Spleen (tissue), 11 donors: ENCODE results near the gene S100A16. TPM values are rescaled to one million over a fixed set of nuclear protein-coding genes. Genes with fewer than 3 reads are reported as not detected.

Experiments
- DNase-seq: peaks from one replicate; pipeline ENCODE4 v3.0.0-alpha.2; 2020
- H3K27ac ChIP-seq, 8 donors: fragments of 200-600 bp; sonication (generic) in 7 of 8; 1 replicate in 4 of 8; 2 replicates in 4 of 8; pipeline versions ENCODE4 v1.5.0 to v1.8.0; 2016 to 2021; ENCODE audit warnings: inconsistent platforms in 4 of 8, mild to moderate bottlenecking in 4 of 8, moderate library complexity in 1 of 8
- H3K27me3 ChIP-seq, 7 donors: fragments of 200-600 bp; sonication (generic) in 6 of 7; replicated peaks in 1 of 7; 1 replicate in 4 of 7; 2 replicates in 3 of 7; pipeline versions ENCODE4 v1.5.0 to v1.8.0; 2016 to 2021; ENCODE audit warnings: inconsistent platforms in 3 of 7, mild to moderate bottlenecking in 1 of 7
- H3K36me3 ChIP-seq, 6 donors: fragments of 200-600 bp; sonication (generic) in 5 of 6; 1 replicate in 4 of 6; 2 replicates in 2 of 6; pipeline versions ENCODE4 v1.5.0 to v1.8.0; 2016 to 2021; ENCODE audit warnings: inconsistent platforms in 2 of 6
- H3K4me1 ChIP-seq, 6 donors: fragments of 200-600 bp; sonication (generic) in 5 of 6; 1 replicate in 3 of 6; 2 replicates in 3 of 6; pipeline versions ENCODE4 v1.5.0 to v1.8.0; 2016 to 2021; ENCODE audit warnings: inconsistent platforms in 3 of 6
- H3K4me3 ChIP-seq, 8 donors: fragments of 200-600 bp; sonication (generic) in 7 of 8; 1 replicate in 4 of 8; 2 replicates in 4 of 8; pipeline versions ENCODE4 v1.5.0 to v1.8.0; 2016 to 2021; ENCODE audit warnings: inconsistent platforms in 4 of 8, mild to moderate bottlenecking in 4 of 8, moderate library complexity in 2 of 8
- H3K9me3 ChIP-seq, 8 donors: fragments of 200-600 bp; sonication (generic) in 7 of 8; 1 replicate in 4 of 8; 2 replicates in 4 of 8; pipeline versions ENCODE4 v1.5.0 to v1.8.0; 2016 to 2021; ENCODE audit warnings: inconsistent platforms in 4 of 8
- CTCF ChIP-seq, 11 experiments: fragments of 200-600 bp in 7 of 11; fragments of 450-650 bp in 4 of 11; sonication (generic) in 4 of 11; IDR thresholded peaks in 8 of 11; conservative IDR thresholded peaks in 3 of 11; 1 replicate in 7 of 11; 2 replicates in 4 of 11; pipeline versions ENCODE4 v1.4.0 to v1.8.0; 2016 to 2021; ENCODE audit warnings: antibody characterized with exemption in 11 of 11, inconsistent platforms in 4 of 11, mild to moderate bottlenecking in 1 of 11
- POLR2A ChIP-seq, 3 donors: fragments of 450-650 bp; IDR thresholded peaks; one replicate each; pipeline ENCODE4 v1.5.1; 2017; ENCODE audit warnings: antibody characterized with exemption in 3 of 3, mild to moderate bottlenecking in 1 of 3
- POLR2AphosphoS5 ChIP-seq, 3 donors: sonication (generic); formaldehyde crosslinking; IDR thresholded peaks; one replicate each; pipeline ENCODE4 v1.5.1; 2017; ENCODE audit warnings: antibody characterized with exemption in 3 of 3
- WGBS, 5 donors: extraction: QIAGEN DNeasy Blood & Tissue Kit in 3 of 5; methylation state at CpG; one replicate each; pipeline versions ENCODE4 v1.1.5 to v1.1.7; 2013 to 2018; 5-methylcytosine and 5-hydroxymethylcytosine counted together
- intact Hi-C: fragments of 100-400 bp; cut with DNase I; formaldehyde crosslinking; loops from one replicate; pipeline ENCODE4 v1.15.0; 2023; ENCODE audit warnings: low total_unique reads
- polyA plus RNA-seq, 3 donors: library from polyadenylated mRNA; stranded (reverse); fragments of 200-250 nt; gene quantifications; one replicate each; pipeline ENCODE4 v1.2.1, GENCODE V29; 2013
- total RNA-seq, 7 donors: library from RNA; depleted of rRNA in 3 of 7; stranded (reverse); fragments of >200 nt in 3 of 7; fragmentation: NEBNext Ultra II Directional in 4 of 7; extraction: Animal tissue kit (Norgen Biotek cat#: 25700) in 4 of 7; gene quantifications; one replicate each; pipeline versions ENCODE4 v1.1.0 to v1.2.1, GENCODE V29; 2016 to 2021
- donor health status: healthy with polysubstance abuse.
- donor health status: DM: no; HTN: no; CAD: no; lungs with moderate emphysema.
- donor health status: DM: no; HTN: no; CAD: no.
- donor health status: Bipolar disorder and iron deficiency.
- donor health status: healthy.
- donor health status: DM: no; HTN: no; CAD: no.
- donor health status: DM: yes; HTN: yes; CAD: no.

The S100A16 gene
- total and polyA plus RNA-seq, 10 donors = 52.0 to 111 (median 91.6) TPM

- H3K27me3 ChIP-seq = no peaks in the 10 kb centered on the region
- no peaks in the 10 kb centered on the region for H3K9me3 ChIP-seq
- intact Hi-C loops = no loop called here
- H3K4me3 ChIP-seq = no peak overlapping the region
- H3K36me3 ChIP-seq = peaks cover 8 to 84% (median 71%) of the 10 kb centered on the region in 6 donors
- TF ChIP-seq POLR2AphosphoS5 (IDR thresholded peaks at IDR 0.05) (no peak), POLR2A (IDR thresholded peaks at IDR 0.05) (no peak), CTCF (IDR thresholded peaks at IDR 0.05 in 8 of 11, conservative IDR thresholded peaks at IDR 0.05 in 3 of 11) (no peak)
- 85 to 94% (median 89%) methylated on average over 6 of the region's 6 CpGs for WGBS, 5 donors
- H3K27ac ChIP-seq = no peak overlapping the region
- H3K4me1 ChIP-seq = peaks cover 18 to 88% (median 48%) of the 10 kb centered on the region in 6 donors
- DNase-seq = no peak
Observed at GRCh38 chr1:153638261-153638660, 25.3 kb upstream of the S100A16 start.

- Histone ChIP-seq H3K4me3 (peak overlapping the region in 1 of 8 donors; percentile 75), H3K9me3 (no peaks in the 10 kb centered on the region), H3K4me1 (peaks cover 18 to 81% (median 55%) of the 10 kb centered on the region in 6 donors), H3K27ac (peak overlapping the region in 3 of 8 donors; percentile 98 to 100 (median 99)), H3K27me3 (no peaks in the 10 kb centered on the region), H3K36me3 (peaks cover 8 to 64% (median 52%) of the 10 kb centered on the region in 6 donors)
- no peak for DNase-seq
- 89 to 97% (median 94%) methylated on average over 9 of the region's 9 CpGs for WGBS, 5 donors
- TF ChIP-seq POLR2AphosphoS5 (IDR thresholded peaks at IDR 0.05) (no peak), POLR2A (IDR thresholded peaks at IDR 0.05) (no peak), CTCF (IDR thresholded peaks at IDR 0.05 in 8 of 11, conservative IDR thresholded peaks at IDR 0.05 in 3 of 11) (no peak)
- intact Hi-C loops = no loop called here
Observed at GRCh38 chr1:153636312-153636711, 23.4 kb upstream of the S100A16 start.

- intact Hi-C loops = no loop called here
- 85 to 91% (median 88%) methylated on average over 7 of the region's 7 CpGs for WGBS, 5 donors
- Histone ChIP-seq H3K27me3 (no peaks in the 10 kb centered on the region), H3K4me3 (peak overlapping the region in 7 of 8 donors; percentile 63 to 75 (median 70)), H3K9me3 (no peaks in the 10 kb centered on the region), H3K27ac (peak overlapping the region in 5 of 8 donors; percentile 98 to 100 (median 99)), H3K4me1 (peaks cover 18 to 79% (median 54%) of the 10 kb centered on the region in 6 donors), H3K36me3 (peaks cover 8 to 60% (median 48%) of the 10 kb centered on the region in 6 donors)
- TF ChIP-seq CTCF (IDR thresholded peaks at IDR 0.05 in 8 of 11, conservative IDR thresholded peaks at IDR 0.05 in 3 of 11) (no peak), POLR2AphosphoS5 (IDR thresholded peaks at IDR 0.05) (no peak), POLR2A (IDR thresholded peaks at IDR 0.05) (no peak)
- no peak for DNase-seq
Observed at GRCh38 chr1:153635872-153636271, 22.9 kb upstream of the S100A16 start.

GRCh38 chr1:153633754-153634665 is 21.1 kb upstream of the S100A16 start, which contains the start of gene CHTOP:
Gene CHTOP (plus strand): TSS chr1:153634066. CDS start chr1:153636589, 2,523 bp downstream.
- TF ChIP-seq CTCF (IDR thresholded peaks at IDR 0.05 in 8 of 11, conservative IDR thresholded peaks at IDR 0.05 in 3 of 11) (peak in 5 of 11 experiments; percentile 8 to 42 (median 28)), POLR2A (IDR thresholded peaks at IDR 0.05) (peak; percentile 33 to 92 (median 82)), POLR2AphosphoS5 (IDR thresholded peaks at IDR 0.05) (peak; percentile 94 to 97 (median 95))
- intact Hi-C loops = no loop called here
- H3K27ac ChIP-seq = peak within 1 kb of the TSS; percentile 98 to 100 (median 99)
- peaks cover 8 to 41% (median 29%) of the 10 kb centered on the region in 6 donors for H3K36me3 ChIP-seq
- no peaks in the 10 kb centered on the region for H3K9me3 ChIP-seq
- peak within 1 kb of the TSS; percentile 63 to 75 (median 70) for H3K4me3 ChIP-seq
- H3K4me1 ChIP-seq = peaks cover 18 to 74% (median 46%) of the 10 kb centered on the region in 6 donors
- DNase-seq = peak; percentile 99
- WGBS, 5 donors = 2 to 3% (median 2%) methylated on average over 61 to 65 of the region's 65 CpGs
- H3K27me3 ChIP-seq = no peaks in the 10 kb centered on the region
